ENCODE results near the gene LPIN3.

Gene LPIN3

GRCh38 chr20:41356951-41357350 lies 16.3 kb downstream of the LPIN3 start:
- no peak for TF ChIP-seq CTCF (IDR thresholded peaks at IDR 0.05; ENCODE audit: insufficient read depth, low read length, missing control alignments)
- H3K4me3 ChIP-seq (ENCODE audit: low read depth, low read length): no peak overlapping the region
- POLR2A ChIA-PET: no interaction called here
- CTCF ChIA-PET: interaction anchor here (2.1 kb wide), 1 partner anchor 184 kb away, joined by 5 read pairs; no protein-coding TSS in a partner anchor
- no peak for DNase-seq (ENCODE audit: low read depth, low spot score)

- ChIA-PET POLR2A (no interaction called here), CTCF (interaction anchor here (0.8 to 2.1 kb wide), 3 partner anchors 10 to 184 kb away, joined by 3 to 5 read pairs (median 3); no protein-coding TSS in a partner anchor)
- no peak for DNase-seq (ENCODE audit: low read depth, low spot score)
- TF ChIP-seq CTCF (IDR thresholded peaks at IDR 0.05; ENCODE audit: insufficient read depth, low read length, missing control alignments): no peak
- no peak overlapping the region for H3K4me3 ChIP-seq (ENCODE audit: low read depth, low read length)
Observed at GRCh38 chr20:41357424-41358163, 17.0 kb downstream of the LPIN3 start.

GRCh38 chr20:41358230-41358629 lies 17.6 kb downstream of the LPIN3 start:
- POLR2A ChIA-PET: no interaction called here

GRCh38 chr20:41358717-41359116 lies 18.1 kb downstream of the LPIN3 start:
- TF ChIP-seq CTCF (IDR thresholded peaks at IDR 0.05; ENCODE audit: insufficient read depth, low read length, missing control alignments): no peak
- ChIA-PET POLR2A (no interaction called here), CTCF (interaction anchor here (0.6 to 1.4 kb wide), 5 partner anchors 9 to 183 kb away, joined by 3 to 4 read pairs (median 3); no protein-coding TSS in a partner anchor)
- no peak overlapping the region for H3K4me3 ChIP-seq (ENCODE audit: low read depth, low read length)
- no peak for DNase-seq (ENCODE audit: low read depth, low spot score)

More at GRCh38 chr20:41358230-41358629, 17.6 kb downstream of the LPIN3 start:
- CTCF ChIA-PET: interaction anchor here (0.6 to 1.4 kb wide), 4 partner anchors 9 to 182 kb away, joined by 3 to 4 read pairs (median 3); no protein-coding TSS in a partner anchor
- no peak for DNase-seq (ENCODE audit: low read depth, low spot score)
- no peak overlapping the region for H3K4me3 ChIP-seq (ENCODE audit: low read depth, low read length)
- no peak for TF ChIP-seq CTCF (IDR thresholded peaks at IDR 0.05; ENCODE audit: insufficient read depth, low read length, missing control alignments)

GRCh38 chr20:41359541-41360011 lies 19.0 kb downstream of the LPIN3 start:
- no peak for DNase-seq (ENCODE audit: low read depth, low spot score)
- CTCF ChIA-PET: interaction anchor here (1.1 kb wide), 1 partner anchor 11 kb away, joined by 3 read pairs; no protein-coding TSS in a partner anchor
- no peak for TF ChIP-seq CTCF (IDR thresholded peaks at IDR 0.05; ENCODE audit: insufficient read depth, low read length, missing control alignments)
- POLR2A ChIA-PET: no interaction called here
- no peak overlapping the region for H3K4me3 ChIP-seq (ENCODE audit: low read depth, low read length)

Data from AG04449 (cell line).